ENCODE measurements around the gene MYL4. TPM values are rescaled to one million over a fixed set of nuclear protein-coding genes. Genes with fewer than 3 reads are reported as not detected.
"Not testable (repeated sequence)": the region's sequence is repeated elsewhere in the genome, so short reads cannot be mapped to it uniquely, and the experiment has no call there.

MYL4 gene
- total RNA-seq, 1 donor from 2014 or later, result 48.9 TPM

DNA sequence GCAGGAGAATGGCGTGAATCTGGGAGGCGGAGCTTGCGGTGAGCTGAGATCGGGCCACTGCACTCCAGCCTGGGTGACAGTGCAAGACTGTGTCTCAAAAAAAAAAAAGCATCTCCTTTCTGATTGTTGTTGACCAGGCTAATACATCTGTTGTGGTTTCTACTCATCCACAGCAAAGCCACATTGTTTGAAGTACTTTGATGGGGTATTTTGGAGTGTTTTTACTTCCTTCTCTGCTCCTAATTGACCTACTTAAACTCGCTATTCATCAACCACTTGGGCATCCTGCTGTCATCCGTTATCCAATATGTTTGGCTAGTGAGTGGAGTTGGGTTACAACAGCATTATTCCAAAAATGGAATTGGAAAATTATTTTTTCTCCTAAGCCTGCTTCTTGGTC, 16.6 kb upstream of the MYL4 start:
- no peak for DNase-seq (ENCODE audit: low spot score)

DNA sequence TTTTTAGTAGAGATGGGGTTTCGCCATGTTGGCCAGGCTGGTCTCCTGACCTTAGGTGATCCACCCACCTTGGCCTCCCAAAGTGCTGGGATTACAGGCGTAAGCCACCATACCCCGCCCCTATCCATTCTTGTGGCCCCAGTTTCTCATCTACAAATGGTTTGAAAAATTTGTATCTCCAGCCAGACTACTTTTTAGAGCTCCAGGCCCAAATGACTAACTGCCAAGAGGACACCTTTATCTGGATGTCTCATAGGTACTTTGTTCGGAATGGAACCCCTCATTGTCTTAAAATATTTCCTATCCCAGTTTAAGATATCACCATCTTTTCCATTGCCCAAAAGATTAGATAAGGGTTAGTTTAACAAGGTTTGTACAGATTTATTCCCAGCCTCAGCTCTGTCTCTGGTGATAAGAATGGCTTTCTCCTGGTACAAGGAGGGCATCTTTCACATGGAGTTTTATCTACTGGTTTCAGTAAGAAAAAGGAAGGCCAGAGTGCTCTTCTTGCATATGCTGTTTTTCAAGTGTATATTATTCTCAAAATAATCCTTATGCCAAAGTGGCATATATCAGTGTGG, 15.1 kb upstream of the MYL4 start:
- no peak for DNase-seq (ENCODE audit: low spot score)

DNA sequence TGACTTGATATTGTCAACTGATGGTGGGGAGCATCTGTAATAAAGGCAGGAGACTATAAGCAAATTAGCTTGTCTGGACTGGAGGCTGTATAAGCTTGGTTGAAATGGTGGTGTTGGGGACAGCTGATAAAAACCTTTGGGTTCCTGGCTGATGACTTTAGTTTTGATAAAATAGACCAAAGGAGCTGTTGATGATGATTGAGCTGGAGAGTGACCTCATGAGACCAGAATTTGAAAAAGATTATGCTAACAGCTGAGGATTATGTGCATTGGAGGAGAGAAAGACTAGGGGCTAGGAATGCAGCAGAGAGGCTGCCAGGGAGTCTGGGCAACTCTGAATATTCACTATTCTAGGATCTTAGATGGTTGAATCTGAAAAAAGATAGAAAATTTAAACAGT, 11.3 kb upstream of the MYL4 start:
- DNase-seq (ENCODE audit: low spot score), result no peak

- no peak for DNase-seq (ENCODE audit: low spot score)
Observed at GRCh38 chr17:47199627-47200324, 9.4 kb upstream of the MYL4 start.

- DNase-seq (ENCODE audit: low spot score), result no peak
Observed at GRCh38 chr17:47200325-47200664, 8.9 kb upstream of the MYL4 start.

- DNase-seq (ENCODE audit: low spot score), result no peak
Observed at GRCh38 chr17:47201166-47201565, 8.0 kb upstream of the MYL4 start.

GRCh38 chr17:47203984-47204721, 5.0 kb upstream of the MYL4 start:
- DNase-seq (ENCODE audit: low spot score), result no peak

GRCh38 chr17:47204722-47205418, 4.3 kb upstream of the MYL4 start:
- DNase-seq (ENCODE audit: low spot score), result peak; percentile 42

GRCh38 chr17:47205419-47205963, 3.7 kb upstream of the MYL4 start:
- DNase-seq (ENCODE audit: low spot score), result no peak

DNA sequence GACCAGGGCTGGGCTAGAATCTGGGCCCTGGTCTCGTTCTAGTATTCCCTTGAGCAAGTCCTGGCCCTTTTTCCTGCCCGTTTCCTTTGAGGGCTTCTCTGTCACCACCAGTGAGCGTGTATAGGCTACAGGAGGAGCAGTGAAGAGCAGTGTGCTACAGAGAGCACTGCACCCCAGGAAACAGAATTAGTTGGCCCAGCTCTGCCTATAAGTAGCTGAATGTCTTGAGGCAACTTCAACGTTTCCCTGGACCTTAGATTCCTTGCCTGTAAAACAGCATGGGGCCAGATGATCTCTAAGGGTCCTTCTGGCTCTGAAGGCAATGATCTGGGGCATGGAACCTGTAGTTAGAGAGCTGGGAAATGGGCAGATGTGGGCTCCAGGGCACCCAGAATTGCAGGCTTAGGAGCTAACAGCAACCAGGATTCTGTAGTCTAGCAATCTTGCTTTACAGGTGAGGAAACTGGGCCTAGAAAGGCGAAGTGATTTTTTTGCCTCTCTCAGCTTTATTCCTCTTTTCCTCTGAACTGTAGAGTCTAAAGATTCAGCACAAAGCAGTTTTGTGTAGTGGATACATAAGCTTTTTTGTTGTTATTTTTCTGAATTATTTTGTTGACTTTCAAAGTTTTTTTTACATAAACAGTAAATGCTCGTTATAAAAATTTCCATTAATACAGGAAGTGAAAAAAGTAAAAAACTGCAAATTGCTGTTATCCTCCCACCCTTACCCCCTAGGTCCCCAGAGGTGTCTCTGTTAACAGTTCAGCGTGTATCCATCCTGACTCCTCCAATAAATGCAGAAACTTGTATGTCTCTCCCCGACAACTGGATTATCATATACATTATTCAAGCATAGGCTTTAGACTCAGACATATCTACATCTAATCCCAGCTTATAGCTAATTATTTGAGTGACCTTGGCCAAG, 1.7 kb upstream of the MYL4 start:
- DNase-seq (ENCODE audit: low spot score), result no peak

- no peak for DNase-seq (ENCODE audit: low spot score)
Observed at GRCh38 chr17:47209499-47209898, 351 bp downstream of the MYL4 start.

- DNase-seq (ENCODE audit: low spot score), result no peak
Observed at GRCh38 chr17:47210105-47210504, 957 bp downstream of the MYL4 start.

GRCh38 chr17:47210779-47211178, 1.6 kb downstream of the MYL4 start:
- no peak for DNase-seq (ENCODE audit: low spot score)

DNA sequence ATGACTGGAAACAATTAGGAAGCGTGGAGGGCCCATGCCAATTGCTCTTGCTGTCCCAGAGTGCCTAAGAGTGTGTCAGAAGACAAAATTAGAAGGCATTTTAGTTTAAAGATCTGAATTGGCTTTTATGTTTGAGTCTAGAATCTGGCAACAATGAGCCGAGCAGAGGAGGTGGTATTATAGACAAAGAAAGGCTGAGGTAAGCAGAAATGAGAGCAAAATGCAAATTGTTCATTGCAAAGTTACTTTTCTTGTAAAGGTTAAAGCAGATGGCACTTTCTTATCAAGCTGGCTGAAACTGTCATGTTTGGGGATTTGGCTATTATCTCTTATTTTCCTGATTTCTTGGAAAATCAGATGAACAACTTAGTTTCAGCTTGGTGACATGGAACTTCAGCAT, 3.3 kb downstream of the MYL4 start:
- no peak for DNase-seq (ENCODE audit: low spot score)

DNA sequence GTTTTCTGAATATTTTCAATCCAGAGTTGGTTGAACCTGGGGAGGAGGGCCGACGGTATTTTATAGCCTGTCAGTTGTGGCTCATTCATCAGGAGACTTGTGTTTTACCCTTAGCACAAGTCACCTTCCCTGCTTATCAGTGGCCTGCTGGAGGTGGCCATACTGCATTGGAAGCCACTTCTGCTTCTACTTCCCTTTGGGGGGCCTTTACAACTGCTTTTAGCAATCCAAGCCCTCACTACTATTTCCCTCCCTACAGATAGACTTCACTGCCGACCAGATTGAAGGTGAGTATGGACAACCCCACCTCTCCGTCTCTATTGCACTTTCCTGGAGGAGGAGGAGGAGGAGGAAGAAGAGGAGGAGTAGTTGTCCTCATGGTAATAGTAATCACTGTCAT, 4.4 kb downstream of the MYL4 start:
- DNase-seq (ENCODE audit: low spot score), result no peak

- no peak for DNase-seq (ENCODE audit: low spot score)
Observed at GRCh38 chr17:47214931-47215330, 5.8 kb downstream of the MYL4 start.

DNA sequence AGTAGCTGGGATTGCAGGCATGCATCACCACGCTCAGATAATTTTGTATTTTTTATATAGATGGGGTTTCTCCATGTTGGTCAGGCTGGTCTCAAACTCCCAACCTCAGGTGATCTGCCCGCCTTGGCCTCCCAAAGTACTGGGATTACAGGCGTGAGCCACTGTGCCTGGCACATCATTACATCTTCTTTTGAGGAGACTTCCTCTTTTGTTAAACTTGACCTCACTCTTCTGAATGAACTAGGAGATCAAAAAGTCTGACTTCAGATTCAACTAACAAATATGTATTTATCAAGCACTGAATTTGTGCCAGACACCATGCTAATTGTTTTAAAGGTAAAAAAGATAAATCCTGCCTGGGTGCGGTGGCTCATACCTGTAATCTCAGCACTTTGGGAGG, 7.7 kb downstream of the MYL4 start:
- DNase-seq (ENCODE audit: low spot score), result not testable (repeated sequence)

DNA sequence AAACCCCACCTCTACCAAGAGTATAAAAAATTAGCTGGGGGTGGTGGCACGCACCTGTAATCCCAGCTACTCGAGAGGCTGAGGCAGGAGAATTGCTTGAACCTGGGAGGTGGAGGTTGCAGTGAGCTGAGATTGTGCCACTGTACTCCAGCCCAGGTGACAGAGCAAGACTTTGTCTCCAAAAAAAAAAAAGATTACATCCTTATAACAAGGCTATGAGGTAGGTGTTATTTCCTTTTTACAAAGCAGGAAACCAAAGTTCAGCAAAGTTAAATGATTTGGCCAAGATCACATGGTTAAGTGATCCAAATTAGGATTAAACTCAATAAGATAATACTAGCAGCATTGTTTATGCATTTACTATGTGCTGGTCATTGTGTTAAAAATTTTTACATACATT, 8.1 kb downstream of the MYL4 start:
- DNase-seq (ENCODE audit: low spot score), result not testable (repeated sequence)

- no peak for DNase-seq (ENCODE audit: low spot score)
Observed at GRCh38 chr17:47218896-47219430, 9.8 kb downstream of the MYL4 start.

GRCh38 chr17:47219621-47220475, 10.7 kb downstream of the MYL4 start:
- DNase-seq (ENCODE audit: low spot score), result no peak

Measured in umbilical cord (tissue), 2 donors.